ENCODE results near the gene ITGA11. TPM values are rescaled to one million over a fixed set of nuclear protein-coding genes. Genes with fewer than 3 reads are reported as not detected.

The ITGA11 gene
- total RNA-seq, 2 experiments from 2014 or later: under 0.01 TPM; not detected in 1

- Histone ChIP-seq H3K9me3 (ENCODE audit: low read length) (no peaks in the 10 kb centered on the region), H3K4me2 (ENCODE audit: low read length) (no peak overlapping the region), H3K79me2 (ENCODE audit: insufficient read depth, low read depth, low read length) (no peaks in the 10 kb centered on the region), H3K4me1 (ENCODE audit: insufficient read depth, low read length, poor library complexity, severe bottlenecking) (no peaks in the 10 kb centered on the region), H4K20me1 (ENCODE audit: insufficient read depth, low read length) (no peaks in the 10 kb centered on the region), H3K36me3 (ENCODE audit: insufficient read depth, low read length) (no peaks in the 10 kb centered on the region), H3K9me2 (ENCODE audit: insufficient read depth, low read length) (no peaks in the 10 kb centered on the region), H2AFZ (ENCODE audit: low read length) (no peak overlapping the region), H3K4me3 (ENCODE audit: low read depth, low read length, poor library complexity, severe bottlenecking) (no peak overlapping the region), H3K27ac (ENCODE audit: low read depth, low read length, poor library complexity, severe bottlenecking) (no peak overlapping the region)
- intact Hi-C loops (cut with micrococcal nuclease; ENCODE audit: unreplicated experiment): no loop called here
- no peak for DNase-seq (ENCODE audit: low spot score)
- TF ChIP-seq EZH2phosphoT487 (IDR thresholded peaks at IDR 0.05; ENCODE audit: borderline replicate concordance, low read depth, low read length): no peak
- no peak for TF ChIP-seq CTCF (conservative IDR thresholded peaks at IDR 0.05; ENCODE audit: low read length)
- POLR2A ChIA-PET: no interaction called here
- CTCF ChIA-PET (ENCODE audit: unreplicated experiment): no interaction called here
- BruUV-seq (replicated peaks): no TSS peak
Observed at GRCh38 chr15:68389041-68389930, 42.7 kb downstream of the ITGA11 start.

GRCh38 chr15:68387381-68388143 is 44.4 kb downstream of the ITGA11 start:
- peaks cover 7% of the 10 kb centered on the region; the same call in 1 of the 2 replicates for H3K9me3 ChIP-seq (ENCODE audit: low read length)
- no peak for DNase-seq (ENCODE audit: low spot score)
- H3K79me2 ChIP-seq (ENCODE audit: insufficient read depth, low read depth, low read length): no peaks in the 10 kb centered on the region
- H3K9me2 ChIP-seq (ENCODE audit: insufficient read depth, low read length): no peaks in the 10 kb centered on the region
- CTCF ChIA-PET (ENCODE audit: unreplicated experiment): no interaction called here
- no TSS peak for BruUV-seq (replicated peaks)
- H4K20me1 ChIP-seq (ENCODE audit: insufficient read depth, low read length): no peaks in the 10 kb centered on the region
- H3K4me1 ChIP-seq (ENCODE audit: insufficient read depth, low read length, poor library complexity, severe bottlenecking): no peaks in the 10 kb centered on the region
- intact Hi-C loops (cut with micrococcal nuclease; ENCODE audit: unreplicated experiment): no loop called here
- POLR2A ChIA-PET: no interaction called here
- no peaks in the 10 kb centered on the region for H3K36me3 ChIP-seq (ENCODE audit: insufficient read depth, low read length)
- TF ChIP-seq EZH2phosphoT487 (IDR thresholded peaks at IDR 0.05; ENCODE audit: borderline replicate concordance, low read depth, low read length): no peak
- no peak for TF ChIP-seq CTCF (conservative IDR thresholded peaks at IDR 0.05; ENCODE audit: low read length)
- H3K4me3 ChIP-seq (ENCODE audit: low read depth, low read length, poor library complexity, severe bottlenecking): no peak overlapping the region
- H2AFZ ChIP-seq (ENCODE audit: low read length): no peak overlapping the region
- no peak overlapping the region for H3K27ac ChIP-seq (ENCODE audit: low read depth, low read length, poor library complexity, severe bottlenecking)
- H3K4me2 ChIP-seq (ENCODE audit: low read length): no peak overlapping the region
